ENCODE data around the gene SLC5A11.
"Not testable (repeated sequence)": the region's sequence is repeated elsewhere in the genome, so short reads cannot be mapped to it uniquely, and the experiment has no call there.

Gene SLC5A11

GRCh38 chr16:24834459-24835335, 11.1 kb upstream of the SLC5A11 start:
- DNase-seq (ENCODE audit: low spot score), result no peak

- DNase-seq (ENCODE audit: low spot score), result no peak
Measured at GRCh38 chr16:24836836-24837235, 8.9 kb upstream of the SLC5A11 start.

DNA sequence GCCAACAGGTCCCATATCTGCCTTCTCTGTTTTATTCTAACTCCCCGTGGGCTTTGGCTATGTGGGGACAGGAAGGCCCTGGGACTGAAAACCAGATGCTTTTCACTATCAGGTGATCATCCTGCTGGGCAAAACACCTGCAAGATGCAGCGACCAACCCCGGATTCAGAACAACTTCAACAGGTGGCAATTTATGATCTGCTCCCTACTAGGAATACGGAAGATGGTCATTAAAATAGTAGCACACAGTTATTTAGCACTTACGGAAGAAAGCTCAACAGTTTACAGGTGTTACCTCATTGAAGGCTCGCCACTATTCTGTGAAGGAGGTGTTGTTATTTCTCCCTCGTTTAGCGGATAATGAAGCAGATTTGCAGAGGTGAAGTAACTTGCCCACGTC, 7.8 kb upstream of the SLC5A11 start:
- no peak for DNase-seq (ENCODE audit: low spot score)

DNA sequence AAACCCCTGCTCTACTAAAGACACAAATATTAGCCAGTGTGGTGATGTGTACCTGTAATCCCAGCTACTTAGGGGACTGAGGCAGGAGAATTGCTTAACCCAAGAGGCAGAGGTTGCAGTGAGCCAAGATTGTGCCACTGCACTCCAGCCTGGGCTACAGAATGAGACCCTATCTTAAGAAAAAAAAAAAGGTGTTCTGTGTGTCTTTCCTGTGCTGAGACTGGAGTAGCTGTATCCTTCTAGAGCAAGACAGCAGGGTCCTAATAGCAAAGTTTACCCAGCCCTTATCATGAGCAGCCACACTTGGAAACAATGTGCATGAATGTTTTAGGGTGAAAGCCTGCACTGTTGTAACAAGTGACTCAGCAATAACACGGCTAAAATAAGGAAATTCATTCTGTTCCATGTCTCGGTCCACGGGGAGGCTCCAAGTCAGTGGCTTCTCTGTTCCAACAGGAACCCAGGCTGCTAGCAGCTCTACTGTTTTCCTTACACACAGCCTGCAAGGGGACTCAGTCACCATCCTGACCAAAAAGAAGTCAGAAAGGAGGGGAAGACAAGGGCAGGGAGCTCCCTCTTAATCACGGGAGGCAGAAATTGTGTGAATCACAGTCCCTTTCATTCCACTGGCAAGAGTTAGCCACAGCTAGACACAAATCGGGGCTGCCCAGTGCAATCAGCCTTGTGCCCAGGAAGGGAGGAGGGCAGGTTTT, 7.1 kb upstream of the SLC5A11 start:
- no peak for DNase-seq (ENCODE audit: low spot score)

DNA sequence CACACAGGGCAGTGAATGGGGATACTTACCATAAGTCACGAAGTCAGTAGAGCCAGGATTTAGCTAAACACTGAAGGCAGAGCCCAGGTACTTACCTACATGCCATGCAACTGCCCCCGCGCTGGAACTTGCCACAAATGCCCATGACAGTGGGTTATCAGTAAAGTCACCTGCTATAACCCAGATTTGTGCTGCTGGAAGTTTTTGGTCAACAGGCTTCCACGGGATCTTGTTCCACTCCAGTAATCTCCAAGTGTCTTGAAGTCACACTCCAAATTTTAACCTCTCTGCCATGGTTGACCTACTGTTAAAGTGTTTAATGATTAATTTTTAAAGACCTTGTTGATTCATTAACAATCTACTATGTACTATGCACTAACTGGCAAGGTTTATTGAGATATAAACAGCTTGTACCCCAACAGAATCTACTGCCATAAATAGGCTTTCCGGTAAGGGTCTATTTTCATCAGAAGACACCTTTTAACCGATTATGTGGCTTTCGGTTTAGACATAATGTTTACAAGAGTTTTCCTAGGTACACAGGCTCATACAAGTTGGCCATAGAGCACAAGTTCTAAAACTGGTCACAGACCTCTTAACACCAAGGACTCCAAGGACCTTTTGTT, 6.3 kb upstream of the SLC5A11 start:
- no peak for DNase-seq (ENCODE audit: low spot score)

GRCh38 chr16:24841291-24841690, 4.5 kb upstream of the SLC5A11 start:
- DNase-seq (ENCODE audit: low spot score), result no peak

DNA sequence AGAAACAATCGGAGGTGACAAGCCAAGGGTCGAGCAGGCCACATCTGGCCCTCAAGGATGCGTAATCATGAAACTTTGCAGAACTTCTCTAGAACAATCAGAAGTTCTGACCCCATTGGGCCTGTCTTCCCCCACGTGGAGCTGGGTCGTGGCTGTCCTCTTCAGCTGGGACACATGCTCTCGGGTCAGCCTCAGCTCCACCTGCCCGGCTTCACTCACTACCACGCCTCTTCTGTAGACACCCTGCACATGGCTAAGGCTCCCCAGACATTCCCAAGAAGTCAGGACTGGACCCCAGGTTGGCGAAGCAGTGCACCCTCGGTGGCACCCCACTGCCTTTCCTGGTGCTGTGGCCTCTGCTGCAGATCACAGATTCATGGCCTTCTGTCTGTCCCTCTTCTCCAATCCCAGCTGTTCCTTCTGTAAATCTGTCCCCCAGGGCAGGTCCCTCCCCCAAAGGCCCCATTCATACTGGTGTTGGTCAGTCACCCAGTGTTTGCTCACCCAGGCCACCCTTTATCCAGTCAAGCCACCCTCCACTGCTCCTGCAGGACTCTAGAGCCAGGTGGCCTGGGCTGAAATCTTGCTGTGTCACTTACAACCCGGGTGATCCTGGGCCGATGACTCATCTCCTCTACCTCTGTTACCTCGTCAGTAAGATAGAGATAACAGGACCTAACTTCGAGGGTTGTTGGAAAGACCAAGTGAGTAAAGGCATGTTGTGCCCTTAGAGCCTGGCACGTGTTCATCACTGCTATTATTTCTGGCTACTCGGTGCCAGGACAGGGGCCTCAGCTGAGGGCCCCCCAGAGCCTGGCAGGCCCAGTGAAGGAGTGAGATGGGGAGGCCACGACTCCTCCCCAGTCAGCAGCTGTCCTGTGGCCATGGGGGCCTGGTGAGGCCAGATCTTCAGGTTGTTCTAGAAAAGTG, 1.4 kb upstream of the SLC5A11 start:
- no peak for DNase-seq (ENCODE audit: low spot score)

GRCh38 chr16:24845031-24845365, 765 bp upstream of the SLC5A11 start:
- DNase-seq (ENCODE audit: low spot score), result not testable (repeated sequence)

DNA sequence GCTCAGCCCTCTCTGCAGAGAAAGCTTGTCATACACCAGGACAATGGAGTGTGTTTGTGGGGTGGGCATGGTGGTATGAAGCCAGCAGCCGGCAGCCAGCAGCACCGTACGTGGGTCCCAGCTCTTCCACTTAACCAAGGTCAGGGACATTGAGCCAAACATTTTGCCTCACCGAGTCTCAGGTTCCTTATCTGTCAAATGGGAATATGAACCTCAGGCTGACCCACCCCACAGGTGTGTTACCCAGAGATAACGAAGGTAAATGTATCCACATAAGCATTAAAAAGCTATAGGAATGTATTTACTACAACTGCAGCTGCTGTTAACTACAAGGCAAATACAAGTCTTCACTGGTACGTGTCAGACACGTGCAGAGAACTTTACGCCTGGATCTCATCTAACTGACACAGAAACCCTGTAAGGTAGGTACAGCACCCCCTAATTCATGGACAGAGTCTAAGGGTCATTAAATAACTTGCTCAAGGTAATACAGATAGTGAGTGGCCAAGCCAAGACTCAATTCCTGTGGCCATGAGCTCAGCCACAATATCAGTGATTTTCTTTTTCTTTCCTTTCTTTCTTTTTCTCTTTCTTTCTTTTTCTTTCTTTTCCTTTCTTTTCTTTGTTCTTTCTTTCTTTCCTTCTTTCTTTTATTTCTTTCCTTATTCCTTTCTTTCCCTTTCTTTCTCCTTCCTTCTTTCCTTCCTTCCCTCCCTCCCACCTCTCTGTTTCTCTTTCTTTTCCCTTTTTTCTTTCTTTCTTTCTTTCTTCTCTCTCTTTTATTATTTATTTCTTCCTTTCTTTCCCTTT, 990 bp downstream of the SLC5A11 start:
- no peak for DNase-seq (ENCODE audit: low spot score)

GRCh38 chr16:24847358-24847664, 1.5 kb downstream of the SLC5A11 start:
- no peak for DNase-seq (ENCODE audit: low spot score)

DNA sequence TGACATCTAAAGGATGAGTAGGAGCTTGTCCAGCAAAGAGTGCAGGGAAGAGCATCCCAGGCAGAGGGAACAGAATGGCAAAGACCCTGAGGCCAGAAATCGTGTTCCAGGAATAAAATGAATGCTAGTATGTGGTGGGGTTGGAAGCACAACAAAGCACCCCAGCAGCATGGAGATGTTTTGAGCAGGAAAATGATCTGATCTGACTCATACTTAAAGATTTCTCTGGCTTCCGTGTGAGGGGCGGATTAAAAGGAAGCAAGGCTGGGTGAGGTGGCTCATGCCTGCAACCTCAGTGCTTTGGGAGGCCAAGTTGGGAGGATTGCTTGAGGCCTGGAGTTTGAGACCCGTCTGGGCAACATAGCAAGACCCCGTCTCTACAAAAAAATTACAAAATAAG, 2.3 kb downstream of the SLC5A11 start:
- no peak for DNase-seq (ENCODE audit: low spot score)

GRCh38 chr16:24849641-24850040, 3.9 kb downstream of the SLC5A11 start:
- DNase-seq (ENCODE audit: low spot score), result no peak

GRCh38 chr16:24850289-24850938, 4.7 kb downstream of the SLC5A11 start:
- DNase-seq (ENCODE audit: low spot score), result no peak

DNA sequence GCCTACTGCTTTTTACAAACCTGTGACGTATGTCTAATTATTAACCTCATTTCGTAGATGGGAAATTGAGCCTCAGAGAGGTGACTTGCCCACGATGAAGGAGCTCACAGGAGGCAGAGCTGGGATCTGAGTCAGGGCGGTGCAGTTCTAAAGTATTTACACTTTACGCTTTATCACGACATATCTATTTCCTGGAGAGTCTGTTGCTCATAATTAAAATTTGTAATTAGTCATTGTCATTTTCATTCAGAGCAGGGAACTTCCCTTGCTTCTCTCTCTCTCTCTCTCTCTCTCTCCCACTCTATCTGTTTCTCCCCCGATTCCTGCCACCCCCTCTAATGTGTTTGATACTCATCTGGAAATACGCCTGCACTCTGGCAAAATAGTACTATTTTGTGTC, 5.9 kb downstream of the SLC5A11 start:
- no peak for DNase-seq (ENCODE audit: low spot score)

DNA sequence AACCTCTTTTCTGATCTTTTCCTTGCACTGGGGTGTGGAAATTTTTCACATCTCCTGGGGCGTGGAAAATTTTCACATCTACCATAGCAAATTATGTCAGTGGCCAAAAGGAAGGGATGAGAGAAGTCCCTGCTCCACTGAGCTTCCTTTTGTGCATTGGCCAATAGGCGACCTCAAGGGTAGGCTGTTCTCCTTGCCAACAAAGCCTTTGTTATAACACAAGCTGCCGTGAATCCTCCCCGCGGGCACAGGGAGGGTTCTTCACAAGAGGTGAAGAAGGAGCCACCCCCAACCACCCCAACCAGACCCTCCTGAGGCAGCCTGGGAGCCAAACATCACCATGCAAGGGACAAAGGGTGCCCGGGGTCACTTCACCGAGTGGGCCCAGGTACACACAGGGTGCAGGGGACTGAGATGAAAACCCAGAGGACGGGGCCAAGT, 6.5 kb downstream of the SLC5A11 start:
- no peak for DNase-seq (ENCODE audit: low spot score)

- no peak for DNase-seq (ENCODE audit: low spot score)
Measured at GRCh38 chr16:24853169-24853824, 7.5 kb downstream of the SLC5A11 start.

DNA sequence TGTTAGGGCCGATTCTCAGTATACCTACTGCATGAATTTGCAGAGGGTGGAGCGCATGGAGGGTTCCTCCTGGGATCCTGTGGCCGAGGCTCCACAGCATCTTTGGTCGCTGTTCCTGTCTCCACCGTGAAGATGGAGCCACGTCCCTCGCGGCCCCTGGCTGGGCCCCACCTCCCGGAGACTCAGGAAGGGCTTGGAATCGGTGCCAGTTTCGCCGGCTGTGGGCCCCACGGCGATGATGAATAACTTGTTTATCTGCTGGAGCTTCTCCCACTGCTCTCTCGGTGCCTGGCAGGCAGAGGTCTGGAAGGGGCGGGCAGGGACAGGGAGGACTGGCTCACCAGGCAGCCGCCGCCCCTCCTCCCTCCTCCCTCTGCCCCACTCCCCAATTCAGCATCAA, 8.1 kb downstream of the SLC5A11 start:
- no peak for DNase-seq (ENCODE audit: low spot score)

- DNase-seq (ENCODE audit: low spot score), result no peak
Measured at GRCh38 chr16:24854607-24855171, 8.9 kb downstream of the SLC5A11 start.

- no peak for DNase-seq (ENCODE audit: low spot score)
Measured at GRCh38 chr16:24855678-24856077, 9.9 kb downstream of the SLC5A11 start.

- DNase-seq (ENCODE audit: low spot score), result not testable (repeated sequence)
Measured at GRCh38 chr16:24856871-24857270, 11.1 kb downstream of the SLC5A11 start.

All from left forelimb (tissue), 1 donor.